ENCODE results near the gene MIA.

- no peak for TF ChIP-seq CTCF (IDR thresholded peaks at IDR 0.05)
- TF ChIP-seq POLR2A (IDR thresholded peaks at IDR 0.05), result no peak
These were observed 25.1 kb downstream of the MIA start for GRCh38 chr19:40800339-40800996.

All from lower leg skin (tissue), 3 donors.